Caco-2 (cell line): ENCODE data around the gene WDFY2. TPM values are rescaled to one million over a fixed set of nuclear protein-coding genes. Genes with fewer than 3 reads are reported as not detected.

Experiments
- BruUV-seq: library from RNA; stranded (reverse); fragments of 400-500 nt; replicated peaks from 2 replicates; lab custom pipeline; 2021; lab: Mats Ljungman, UMichigan
- CTCF ChIA-PET: fragments of 300-600 bp; sonication (Branson Sonifier 250); formaldehyde crosslinking; loops from one replicate; lab custom pipeline; 2022; ENCODE audit warnings: antibody characterized with exemption; lab: Charles Lee
- POLR2A ChIA-PET: fragments of 300-600 bp; sonication (Branson Sonifier 250); formaldehyde crosslinking; loops from one replicate; lab custom pipeline; 2022; ENCODE audit warnings: antibody characterized with exemption; lab: Charles Lee
- DNase-seq, 2 experiments: peaks; one replicate each; pipeline versions ENCODE4 v3.0.0 to v3.0.0-alpha.2; 2020 to 2022
- H3K27me3 ChIP-seq: replicated peaks from 2 replicates; pipeline ENCODE4 v1.6.0; 2011; ENCODE audit warnings: low read length; ENCODE audit not compliant: control insufficient read depth, insufficient read depth
- H3K36me3 ChIP-seq: 2 replicates; pipeline ENCODE4 v1.5.1; 2011; ENCODE audit warnings: low read length; ENCODE audit not compliant: control insufficient read depth, insufficient read depth
- H3K4me1 ChIP-seq: fragments of 250-450 bp; sonication (Bioruptor Pico); 2 replicates; pipeline ENCODE4 v1.5.1; 2020; ENCODE audit warnings: mild to moderate bottlenecking
- H3K4me3 ChIP-seq: 2 replicates; pipeline ENCODE4 v1.5.1; 2011; ENCODE audit warnings: low read depth, mild to moderate bottlenecking, control low read depth, low read length
- H3K9me3 ChIP-seq: fragments of 250-450 bp; sonication (Bioruptor Pico); 2 replicates; pipeline ENCODE4 v1.5.1; 2020; ENCODE audit warnings: mild to moderate bottlenecking, moderate library complexity
- H3K27ac Mint-ChIP-seq: one replicate; pipeline ENCODE4 v1.8.0; 2022; ENCODE audit warnings: mixed read lengths; ENCODE audit not compliant: unreplicated experiment
- H3K27me3 Mint-ChIP-seq: one replicate; pipeline ENCODE4 v1.8.0; 2022; ENCODE audit warnings: mixed read lengths; ENCODE audit not compliant: insufficient read depth, unreplicated experiment
- H3K36me3 Mint-ChIP-seq: one replicate; pipeline ENCODE4 v1.8.0; 2022; ENCODE audit warnings: mild to moderate bottlenecking, mixed read lengths; ENCODE audit not compliant: insufficient read depth, unreplicated experiment
- H3K4me1 Mint-ChIP-seq: one replicate; pipeline ENCODE4 v1.8.0; 2022; ENCODE audit warnings: low read depth, mixed read lengths; ENCODE audit not compliant: unreplicated experiment
- H3K4me3 Mint-ChIP-seq: one replicate; pipeline ENCODE4 v1.8.0; 2022; ENCODE audit warnings: mild to moderate bottlenecking, moderate library complexity, mixed read lengths; ENCODE audit not compliant: unreplicated experiment
- H3K9me3 Mint-ChIP-seq: one replicate; pipeline ENCODE4 v1.8.0; 2022; ENCODE audit warnings: mixed read lengths; ENCODE audit not compliant: unreplicated experiment
- intact Hi-C: fragments of 100-400 bp; cut with micrococcal nuclease; formaldehyde crosslinking; loops from one replicate; pipeline ENCODE4 v1.10.0; 2022; ENCODE audit not compliant: unreplicated experiment
- total RNA-seq: library from RNA; stranded (reverse); gene quantifications from 2 replicates; pipeline ENCODE4 v1.2.3, GENCODE V29; 2022
- TF ChIP-seq, protein P1 (sequence below), 2 experiments: fragments of 200-600 bp in 1 of 2; IDR thresholded peaks; 1 replicate in 1 of 2; 2 replicates in 1 of 2; pipeline versions ENCODE4 v1.5.1 to v1.8.0; 2011 to 2022; ENCODE audit warnings: antibody characterized with exemption in 1 of 2, control low read depth in 1 of 2, inconsistent platforms in 1 of 2, low read depth in 1 of 2, low read length in 1 of 2, mild to moderate bottlenecking in 1 of 2, moderate library complexity in 1 of 2; ENCODE audit not compliant: insufficient read depth in 1 of 2, severe bottlenecking in 1 of 2, unreplicated experiment in 1 of 2

Gene WDFY2
- total RNA-seq, 1 experiment from 2014 or later = 9.2 TPM

DNA sequence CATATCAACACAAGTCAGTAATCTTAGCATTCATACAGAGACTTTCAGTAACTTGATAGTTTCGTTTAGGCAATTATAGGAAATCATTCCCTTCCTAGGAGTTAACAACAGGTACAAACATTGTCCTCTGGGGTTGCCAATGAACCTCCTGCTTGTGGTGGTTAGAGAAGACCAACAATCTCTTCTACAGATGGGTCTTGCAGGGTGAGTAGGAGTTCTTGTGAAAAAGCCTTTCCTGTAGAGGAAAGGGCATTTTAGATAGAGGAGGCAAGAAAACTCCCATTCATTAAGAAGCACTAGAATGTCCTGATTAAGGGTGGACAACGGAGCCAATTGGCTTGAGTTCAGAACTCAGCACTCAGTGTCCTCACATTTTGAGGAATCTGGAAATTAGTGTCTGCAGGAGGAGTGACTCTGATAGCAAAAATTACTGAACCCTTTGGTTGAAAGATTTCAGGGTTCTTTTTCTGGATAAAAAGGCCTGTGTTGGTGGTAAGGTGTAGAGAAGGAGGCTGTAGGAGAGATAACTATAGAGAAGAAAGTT is 4.2 kb downstream of the WDFY2 start:
- Histone ChIP-seq H3K36me3 (no peaks in the 10 kb centered on the region), H3K4me3 (no peak overlapping the region), H3K4me1 (peaks cover 17% of the 10 kb centered on the region), H3K27me3 (no peaks in the 10 kb centered on the region), H3K9me3 (no peaks in the 10 kb centered on the region)
- intact Hi-C loops = no loop called here
- no TSS peak for BruUV-seq
- CTCF ChIA-PET = no interaction called here
- TF ChIP-seq, protein P1, sequence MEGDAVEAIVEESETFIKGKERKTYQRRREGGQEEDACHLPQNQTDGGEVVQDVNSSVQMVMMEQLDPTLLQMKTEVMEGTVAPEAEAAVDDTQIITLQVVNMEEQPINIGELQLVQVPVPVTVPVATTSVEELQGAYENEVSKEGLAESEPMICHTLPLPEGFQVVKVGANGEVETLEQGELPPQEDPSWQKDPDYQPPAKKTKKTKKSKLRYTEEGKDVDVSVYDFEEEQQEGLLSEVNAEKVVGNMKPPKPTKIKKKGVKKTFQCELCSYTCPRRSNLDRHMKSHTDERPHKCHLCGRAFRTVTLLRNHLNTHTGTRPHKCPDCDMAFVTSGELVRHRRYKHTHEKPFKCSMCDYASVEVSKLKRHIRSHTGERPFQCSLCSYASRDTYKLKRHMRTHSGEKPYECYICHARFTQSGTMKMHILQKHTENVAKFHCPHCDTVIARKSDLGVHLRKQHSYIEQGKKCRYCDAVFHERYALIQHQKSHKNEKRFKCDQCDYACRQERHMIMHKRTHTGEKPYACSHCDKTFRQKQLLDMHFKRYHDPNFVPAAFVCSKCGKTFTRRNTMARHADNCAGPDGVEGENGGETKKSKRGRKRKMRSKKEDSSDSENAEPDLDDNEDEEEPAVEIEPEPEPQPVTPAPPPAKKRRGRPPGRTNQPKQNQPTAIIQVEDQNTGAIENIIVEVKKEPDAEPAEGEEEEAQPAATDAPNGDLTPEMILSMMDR (IDR thresholded peaks at IDR 0.05; ENCODE audit: insufficient read depth in 1 of 2, low read depth in 1 of 2, low read length in 1 of 2, severe bottlenecking in 1 of 2, unreplicated experiment in 1 of 2) = no peak
- POLR2A ChIA-PET = no interaction called here
- Mint-ChIP-seq H3K36me3 (no peaks in the 10 kb centered on the region), H3K4me1 (no peaks in the 10 kb centered on the region), H3K27ac (no peak overlapping the region), H3K4me3 (no peak overlapping the region), H3K27me3 (no peaks in the 10 kb centered on the region), H3K9me3 (no peaks in the 10 kb centered on the region)
- no peak for DNase-seq

DNA sequence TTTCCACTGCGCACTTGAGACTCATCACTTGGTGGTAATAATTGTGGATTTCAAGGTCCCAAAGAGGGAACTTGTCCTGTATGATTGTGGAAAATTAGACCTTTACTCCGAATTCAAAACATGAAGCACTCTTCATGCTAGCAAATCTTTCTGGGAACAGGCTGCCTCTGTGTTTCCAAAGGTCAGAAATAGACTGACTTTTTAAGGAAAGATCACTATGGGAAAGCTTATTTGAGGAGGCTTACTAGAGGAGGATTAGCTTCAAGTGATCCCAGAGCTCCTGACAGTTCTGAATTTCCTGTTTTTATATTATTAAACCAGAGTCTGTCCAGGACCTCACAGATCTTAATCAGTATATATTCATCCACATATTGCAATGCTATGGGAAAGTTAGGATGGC is 5.5 kb downstream of the WDFY2 start:
- no peak overlapping the region for H3K27ac Mint-ChIP-seq
- intact Hi-C loops = loop anchor here (2.0 to 5.0 kb wide), 2 partner anchors 141 to 193 kb away; no protein-coding TSS in a partner anchor

DNA sequence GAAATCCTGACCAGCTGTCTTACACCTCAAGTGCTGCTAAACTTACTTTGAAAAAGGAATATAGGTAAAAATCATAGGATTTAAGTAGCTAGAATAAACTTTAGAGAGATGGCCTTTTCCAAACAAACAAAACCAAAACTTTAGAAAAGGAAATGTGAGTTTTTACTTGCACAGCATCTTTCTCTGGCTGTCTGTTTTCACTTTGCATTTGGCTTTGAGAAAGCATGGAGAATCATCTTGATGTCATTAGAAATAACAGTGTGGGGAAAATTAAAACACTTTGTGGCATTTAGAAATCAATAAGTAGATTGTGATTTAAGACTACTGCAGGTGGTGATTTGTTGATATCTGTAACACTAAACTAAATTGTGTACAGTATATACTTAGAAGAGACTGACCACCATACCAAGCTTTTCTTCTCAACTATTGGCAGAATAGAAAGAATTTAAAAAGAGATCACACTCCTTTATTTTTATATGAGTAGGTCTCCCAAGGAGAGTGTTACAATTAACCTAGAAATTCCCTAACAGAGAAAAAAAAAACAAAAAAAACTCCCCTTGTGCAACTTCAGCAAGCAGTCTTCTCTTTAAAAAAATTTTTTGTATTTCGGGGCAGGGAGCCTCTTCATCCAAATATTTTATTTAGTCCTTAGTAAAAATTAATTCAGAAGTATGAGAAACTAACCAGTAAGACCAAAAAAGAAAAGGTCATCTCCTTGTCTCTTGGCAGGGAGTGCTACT is 6.1 kb downstream of the WDFY2 start:
- Histone ChIP-seq H3K36me3 (no peaks in the 10 kb centered on the region), H3K9me3 (no peaks in the 10 kb centered on the region), H3K4me1 (peaks cover 14% of the 10 kb centered on the region), H3K27me3 (no peaks in the 10 kb centered on the region), H3K4me3 (no peak overlapping the region)
- H3K27ac Mint-ChIP-seq = no peak overlapping the region
- no TSS peak for BruUV-seq
- POLR2A ChIA-PET = no interaction called here
- H3K36me3 Mint-ChIP-seq = no peaks in the 10 kb centered on the region
- H3K9me3 Mint-ChIP-seq = no peaks in the 10 kb centered on the region
- H3K4me1 Mint-ChIP-seq = no peaks in the 10 kb centered on the region
- TF ChIP-seq, protein P1 (IDR thresholded peaks at IDR 0.05; ENCODE audit: insufficient read depth in 1 of 2, low read depth in 1 of 2, low read length in 1 of 2, severe bottlenecking in 1 of 2, unreplicated experiment in 1 of 2) = no peak
- intact Hi-C loops = loop anchor here (2.0 to 5.0 kb wide), 2 partner anchors 140 to 192 kb away; no protein-coding TSS in a partner anchor
- no peak overlapping the region for H3K4me3 Mint-ChIP-seq
- CTCF ChIA-PET = interaction anchor here (0.6 kb wide), 1 partner anchor 207 kb away, joined by 3 read pairs; no protein-coding TSS in a partner anchor
- no peak for DNase-seq
- H3K27me3 Mint-ChIP-seq = no peaks in the 10 kb centered on the region

More for the DNA sequence above, 5.5 kb downstream of the WDFY2 start:
- H3K4me3 ChIP-seq = no peak overlapping the region
- H3K4me1 Mint-ChIP-seq = no peaks in the 10 kb centered on the region
- H3K27me3 Mint-ChIP-seq = no peaks in the 10 kb centered on the region
- no TSS peak for BruUV-seq
- H3K9me3 Mint-ChIP-seq = no peaks in the 10 kb centered on the region
- no peak overlapping the region for H3K4me3 Mint-ChIP-seq
- TF ChIP-seq, protein P1 (IDR thresholded peaks at IDR 0.05; ENCODE audit: insufficient read depth in 1 of 2, low read depth in 1 of 2, low read length in 1 of 2, severe bottlenecking in 1 of 2, unreplicated experiment in 1 of 2) = no peak
- no peaks in the 10 kb centered on the region for H3K27me3 ChIP-seq
- no peaks in the 10 kb centered on the region for H3K36me3 ChIP-seq
- no peaks in the 10 kb centered on the region for H3K36me3 Mint-ChIP-seq
- DNase-seq = no peak
- POLR2A ChIA-PET = no interaction called here
- CTCF ChIA-PET = no interaction called here
- H3K4me1 ChIP-seq = peaks cover 15% of the 10 kb centered on the region
- H3K9me3 ChIP-seq = no peaks in the 10 kb centered on the region
